ENCODE data around the gene INSC. TPM values are rescaled to one million over a fixed set of nuclear protein-coding genes. Genes with fewer than 3 reads are reported as not detected.

INSC gene
- total and polyA plus RNA-seq, 9 of the 15 experiments (the other 6 are each of a cell fraction or from before 2014, with no cell fraction given) = not detected

DNA sequence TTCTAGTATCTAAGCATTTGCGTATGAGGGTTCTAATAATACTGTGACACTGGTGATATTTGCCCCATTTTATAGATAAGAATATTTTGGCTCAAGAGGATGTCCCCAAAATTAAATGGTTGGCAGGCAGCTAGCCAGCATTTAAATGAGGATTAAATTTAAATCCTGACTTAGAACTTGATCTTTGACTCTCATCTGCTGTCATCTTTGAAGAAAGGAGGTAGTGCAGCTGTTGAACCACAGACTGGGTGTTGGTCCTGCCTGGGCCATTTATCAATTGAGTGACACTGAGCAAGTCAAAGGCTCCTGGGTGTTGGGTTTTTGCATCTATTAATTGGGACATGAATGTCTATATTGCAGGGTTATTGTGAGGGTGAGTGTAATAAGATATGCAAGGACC is 112.3 kb downstream of the INSC start (continued):
- TF ChIP-seq POLR2AphosphoS5 (IDR thresholded peaks at IDR 0.05; ENCODE audit: control insufficient read depth, insufficient read depth, low read depth, low read length) (no peak), GABPA (tag; conservative IDR thresholded peaks at IDR 0.05; ENCODE audit: low read depth) (no peak), ZNF551 (CRISPR knock-in tag; IDR thresholded peaks at IDR 0.05) (no peak), EZH2 (IDR thresholded peaks at IDR 0.05; ENCODE audit: borderline replicate concordance, low read depth, low read length) (no peak)

DNA sequence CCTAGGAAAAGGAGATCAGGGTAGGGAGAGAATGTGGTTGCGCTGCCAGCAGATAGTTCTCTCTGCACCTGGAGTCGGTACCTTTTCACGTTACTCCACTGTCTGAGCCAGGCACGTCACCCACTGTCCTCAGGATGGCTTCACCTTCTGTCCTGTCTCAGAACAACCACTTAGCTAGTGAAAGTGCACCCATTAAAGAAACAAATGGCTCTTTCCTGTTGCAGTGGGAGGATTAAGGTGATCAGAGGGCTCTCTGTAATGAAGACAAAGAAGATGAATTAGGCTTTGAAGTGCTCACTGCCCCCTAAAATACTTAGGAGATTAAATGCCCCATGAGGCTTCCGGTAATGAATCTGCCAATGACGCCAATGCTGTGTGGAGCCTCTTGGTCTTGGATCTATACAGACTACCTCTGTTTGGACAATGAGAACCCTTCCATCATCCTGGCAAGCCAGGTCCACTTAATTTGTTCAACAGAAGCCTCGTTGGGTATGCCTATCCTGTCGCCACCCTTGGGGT is 113.7 kb downstream of the INSC start:
- WGBS (ENCODE audit: insufficient coverage, low coverage, missing lambda C conversion rate) = 2% methylated on average over 8 of the region's 8 CpGs
- Histone ChIP-seq H2AFZ (ENCODE audit: low read depth, low read length) (no peak overlapping the region), H3K27me3 (ENCODE audit: control insufficient read depth in 2 of 2, insufficient read depth in 2 of 2, low read length in 2 of 2) (no peaks in the 10 kb centered on the region; a peak in 1 of 5 replicates), H3K4me2 (ENCODE audit: insufficient read depth, low read length) (no peak overlapping the region), H3K4me1 (replicated peaks in 1 of 2; ENCODE audit: control insufficient read depth in 2 of 2, insufficient read depth in 2 of 2, low read length in 2 of 2) (no peaks in the 10 kb centered on the region), H3K9me1 (ENCODE audit: control insufficient read depth, insufficient read depth, low read length) (no peaks in the 10 kb centered on the region), H3K9me3 (replicated peaks; ENCODE audit: control insufficient read depth, insufficient read depth, low read depth, low read length) (no peaks in the 10 kb centered on the region), H3K36me3 (ENCODE audit: control insufficient read depth, insufficient read depth, low read length) (no peaks in the 10 kb centered on the region), H3K79me2 (ENCODE audit: control insufficient read depth, insufficient read depth, low read length) (no peaks in the 10 kb centered on the region), H3K27ac (ENCODE audit: extremely low read depth, low read depth, low read length) (no peak overlapping the region), H3K4me3 (no peak overlapping the region), H4K20me1 (replicated peaks; ENCODE audit: control insufficient read depth, insufficient read depth, low read length) (no peaks in the 10 kb centered on the region), H3K9ac (ENCODE audit: insufficient read depth in 1 of 2, low read depth in 2 of 2, low read length in 2 of 2) (no peak overlapping the region)
- in situ Hi-C loops (cut with MboI) = no loop called here
- FAIRE-seq = no peak
- no TSS peak for BruUV-seq (replicated peaks)
- intact Hi-C loops (cut with micrococcal nuclease) = no loop called here
- ChIA-PET POLR2A (no interaction called here), CTCF (ENCODE audit: low intra/inter-chr PET ratio) (no interaction called here)
- TF ChIP-seq ZNF224 (CRISPR knock-in tag; IDR thresholded peaks at IDR 0.05) (no peak), NCOR1 (IDR thresholded peaks at IDR 0.05) (no peak), XRCC4 (IDR thresholded peaks at IDR 0.05; ENCODE audit: extremely low read depth, insufficient read depth, insufficient read length) (no peak), HDGF (IDR thresholded peaks at IDR 0.05) (no peak), POLR2B (IDR thresholded peaks at IDR 0.05; ENCODE audit: low read depth, partially characterized antibody) (no peak), BHLHE40 (IDR thresholded peaks at IDR 0.05; ENCODE audit: low read length) (no peak), NUFIP1 (IDR thresholded peaks at IDR 0.05; ENCODE audit: partially characterized antibody) (no peak), HDAC6 (IDR thresholded peaks at IDR 0.05; ENCODE audit: low read depth, low read length) (no peak)
- TF ChIP-seq, protein P1, sequence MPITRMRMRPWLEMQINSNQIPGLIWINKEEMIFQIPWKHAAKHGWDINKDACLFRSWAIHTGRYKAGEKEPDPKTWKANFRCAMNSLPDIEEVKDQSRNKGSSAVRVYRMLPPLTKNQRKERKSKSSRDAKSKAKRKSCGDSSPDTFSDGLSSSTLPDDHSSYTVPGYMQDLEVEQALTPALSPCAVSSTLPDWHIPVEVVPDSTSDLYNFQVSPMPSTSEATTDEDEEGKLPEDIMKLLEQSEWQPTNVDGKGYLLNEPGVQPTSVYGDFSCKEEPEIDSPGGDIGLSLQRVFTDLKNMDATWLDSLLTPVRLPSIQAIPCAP (CRISPR knock-in tag; IDR thresholded peaks at IDR 0.05; ENCODE audit: borderline replicate concordance) = no peak
- ATAC-seq = no peak
- no peak for DNase-seq (ENCODE audit: extremely low read depth in 1 of 4, low spot score in 3 of 4)
